ENCODE measurements around the gene GRIK4. TPM values are rescaled to one million over a fixed set of nuclear protein-coding genes. Genes with fewer than 3 reads are reported as not detected.

The GRIK4 gene
- total and polyA plus RNA-seq, 9 of the 15 experiments (the other 6 are each of a cell fraction or from before 2014, with no cell fraction given): not detected

- no peak for ATAC-seq
These were observed 123.2 kb downstream of the GRIK4 start for GRCh38 chr11:120634706-120635105.

More at GRCh38 chr11:120634706-120635105, 123.2 kb downstream of the GRIK4 start:
- Histone ChIP-seq H2AFZ (ENCODE audit: low read depth, low read length) (no peak overlapping the region), H3K36me3 (ENCODE audit: control insufficient read depth, insufficient read depth, low read length) (no peaks in the 10 kb centered on the region), H3K9ac (ENCODE audit: insufficient read depth in 1 of 2, low read depth in 2 of 2, low read length in 2 of 2) (no peak overlapping the region), H3K9me1 (ENCODE audit: control insufficient read depth, insufficient read depth, low read length) (no peaks in the 10 kb centered on the region), H3K4me1 (replicated peaks in 1 of 2; ENCODE audit: control insufficient read depth in 2 of 2, insufficient read depth in 2 of 2, low read length in 2 of 2) (no peaks in the 10 kb centered on the region), H3K27ac (ENCODE audit: extremely low read depth, low read depth, low read length) (no peak overlapping the region), H3K79me2 (ENCODE audit: control insufficient read depth, insufficient read depth, low read length) (no peaks in the 10 kb centered on the region), H4K20me1 (replicated peaks; ENCODE audit: control insufficient read depth, insufficient read depth, low read length) (no peaks in the 10 kb centered on the region; the same call in 1 of the 2 replicates), H3K9me3 (replicated peaks; ENCODE audit: control insufficient read depth, insufficient read depth, low read depth, low read length) (no peaks in the 10 kb centered on the region), H3K27me3 (ENCODE audit: control insufficient read depth in 2 of 2, insufficient read depth in 2 of 2, low read length in 2 of 2) (peaks cover 12 to 70% of the 10 kb centered on the region in 2 experiments), H3K4me2 (ENCODE audit: insufficient read depth, low read length) (no peak overlapping the region), H3K4me3 (no peak overlapping the region)
- DNase-seq (ENCODE audit: extremely low read depth in 1 of 4, low spot score in 3 of 4) (no peak), FAIRE-seq (no peak)
- BruUV-seq (replicated peaks): no TSS peak
- intact Hi-C loops (cut with micrococcal nuclease): no loop called here
- ChIA-PET CTCF (ENCODE audit: low intra/inter-chr PET ratio) (no interaction called here), POLR2A (interaction anchor here (1.4 kb wide), 1 partner anchor 13 kb away, joined by 4 read pairs; no protein-coding TSS in a partner anchor)
- TF ChIP-seq GTF3C2 (IDR thresholded peaks at IDR 0.05; ENCODE audit: borderline replicate concordance, extremely low read depth, insufficient read length) (no peak), POLR2AphosphoS5 (IDR thresholded peaks at IDR 0.05; ENCODE audit: control insufficient read depth, insufficient read depth, low read depth, low read length) (0 out of 2 replicates have a peak, but pooled peaks have one; percentile 25), SRSF3 (IDR thresholded peaks at IDR 0.05; ENCODE audit: insufficient read depth, low read length) (no peak), NEUROD1 (IDR thresholded peaks at IDR 0.05; ENCODE audit: borderline replicate concordance, low read depth, low read length, partially characterized antibody) (no peak), FOXJ3 (CRISPR knock-in tag; IDR thresholded peaks at IDR 0.05) (no peak), KLF16 (IDR thresholded peaks at IDR 0.05) (no peak), TFE3 (CRISPR knock-in tag; IDR thresholded peaks at IDR 0.05) (0 out of 2 replicates have a peak, but pooled peaks have one; percentile 4), CBX3 (IDR thresholded peaks at IDR 0.05; ENCODE audit: borderline replicate concordance in 1 of 2, low read length in 2 of 2) (no peak), ZNF232 (CRISPR knock-in tag; IDR thresholded peaks at IDR 0.05) (no peak)
- in situ Hi-C loops (cut with MboI): no loop called here
- 1% methylated on average over 13 of the region's 13 CpGs for WGBS (ENCODE audit: insufficient coverage, low coverage, missing lambda C conversion rate)

Data from K562 (cell line).